ENCODE measurements around the gene WWC2.

Gene WWC2

GRCh38 chr4:183261953-183262775 is 163.1 kb downstream of the WWC2 start:
- DNase-seq: peak; percentile 34

GRCh38 chr4:183262776-183263100 is 163.7 kb downstream of the WWC2 start:
- DNase-seq: no peak

- no peak for DNase-seq
These were observed 164.8 kb downstream of the WWC2 start for GRCh38 chr4:183263787-183264386.

- no peak for DNase-seq
These were observed 165.6 kb downstream of the WWC2 start for GRCh38 chr4:183264614-183265013.

- DNase-seq: no peak
These were observed 167.3 kb downstream of the WWC2 start for GRCh38 chr4:183266371-183266770.

- no peak for DNase-seq
These were observed 169.5 kb downstream of the WWC2 start for GRCh38 chr4:183268556-183268955.

- DNase-seq: no peak
These were observed 173.3 kb downstream of the WWC2 start for GRCh38 chr4:183272384-183272783.

- DNase-seq: no peak
These were observed 177.0 kb downstream of the WWC2 start for GRCh38 chr4:183276106-183276505.

GRCh38 chr4:183284258-183284785 is 185.3 kb downstream of the WWC2 start:
- DNase-seq: no peak

- DNase-seq: no peak
These were observed 185.9 kb downstream of the WWC2 start for GRCh38 chr4:183284965-183285364.

- DNase-seq: no peak
These were observed 186.8 kb downstream of the WWC2 start for GRCh38 chr4:183285886-183286285.

- DNase-seq: no peak
These were observed 187.7 kb downstream of the WWC2 start for GRCh38 chr4:183286590-183287308.

- DNase-seq: no peak
These were observed 188.2 kb downstream of the WWC2 start for GRCh38 chr4:183287309-183287659.

- no peak for DNase-seq
These were observed 188.6 kb downstream of the WWC2 start for GRCh38 chr4:183287677-183288076.

- DNase-seq: no peak
These were observed 189.9 kb downstream of the WWC2 start for GRCh38 chr4:183288955-183289354.

GRCh38 chr4:183289688-183290087 is 190.6 kb downstream of the WWC2 start:
- DNase-seq: no peak

- no peak for DNase-seq
These were observed 192.0 kb downstream of the WWC2 start for GRCh38 chr4:183291070-183291469.

- DNase-seq: no peak
These were observed 196.7 kb downstream of the WWC2 start for GRCh38 chr4:183295711-183296110.

- no peak for DNase-seq
These were observed 198.6 kb downstream of the WWC2 start for GRCh38 chr4:183297675-183298074.

- no peak for DNase-seq
These were observed 200.4 kb downstream of the WWC2 start for GRCh38 chr4:183299464-183299863.

- DNase-seq: no peak
These were observed 201.0 kb downstream of the WWC2 start for GRCh38 chr4:183300070-183300469.

- no peak for DNase-seq
These were observed 201.6 kb downstream of the WWC2 start for GRCh38 chr4:183300655-183301054.

GRCh38 chr4:183303301-183303700 is 204.2 kb downstream of the WWC2 start:
- DNase-seq: no peak

- no peak for DNase-seq
These were observed 205.0 kb downstream of the WWC2 start for GRCh38 chr4:183304067-183304466.
